GM19438 (cell line): ENCODE measurements around the gene ITGB2.

Experiments used
- ATAC-seq: cut with Tn5 transposase; IDR thresholded peaks from one replicate; pipeline ENCODE4 v1.9.1; 2021; ENCODE audit warnings: low read depth; ENCODE audit not compliant: unreplicated experiment

The ITGB2 gene

GRCh38 chr21:44898851-44899767 lies 21.6 kb downstream of the ITGB2 start:
- no peak for ATAC-seq

- no peak for ATAC-seq
Observed at GRCh38 chr21:44898011-44898488, 22.6 kb downstream of the ITGB2 start.

- ATAC-seq, result no peak
Observed at GRCh38 chr21:44897326-44898010, 23.2 kb downstream of the ITGB2 start.

- no peak for ATAC-seq
Observed at GRCh38 chr21:44896561-44897286, 24.0 kb downstream of the ITGB2 start.

GRCh38 chr21:44895859-44896258 lies 24.8 kb downstream of the ITGB2 start:
- no peak for ATAC-seq

- ATAC-seq, result no peak
Observed at GRCh38 chr21:44894687-44895302, 25.9 kb downstream of the ITGB2 start.

- no peak for ATAC-seq
Observed at GRCh38 chr21:44893948-44894656, 26.6 kb downstream of the ITGB2 start.

- no peak for ATAC-seq
Observed at GRCh38 chr21:44893278-44893556, 27.5 kb downstream of the ITGB2 start.

GRCh38 chr21:44892536-44893277 lies 28.0 kb downstream of the ITGB2 start:
- ATAC-seq, result no peak

- ATAC-seq, result no peak
Observed at GRCh38 chr21:44892095-44892494, 28.6 kb downstream of the ITGB2 start.

GRCh38 chr21:44891631-44892031 lies 29.1 kb downstream of the ITGB2 start:
- ATAC-seq, result no peak

- ATAC-seq, result no peak
Observed at GRCh38 chr21:44890961-44891541, 29.6 kb downstream of the ITGB2 start.

- ATAC-seq, result no peak
Observed at GRCh38 chr21:44890338-44890931, 30.3 kb downstream of the ITGB2 start.

GRCh38 chr21:44889625-44890337 lies 30.9 kb downstream of the ITGB2 start:
- no peak for ATAC-seq

- no peak for ATAC-seq
Observed at GRCh38 chr21:44888581-44889550, 31.8 kb downstream of the ITGB2 start.

- ATAC-seq, result no peak
Observed at GRCh38 chr21:44887807-44888580, 32.7 kb downstream of the ITGB2 start.
